Measurements from ENCODE around the gene RIPPLY1.

Gene RIPPLY1

GRCh38 chrX:106903291-106903824 lies at the start of gene RIPPLY1:
Gene RIPPLY1, minus strand, starts transcription at chrX:106903341. Its CDS starts 54 bp downstream, at chrX:106903287.
- no peak for DNase-seq (ENCODE audit: low spot score)

GRCh38 chrX:106952538-106952937 lies 49.4 kb upstream of the RIPPLY1 start:
- no peak for DNase-seq (ENCODE audit: low spot score)

- DNase-seq (ENCODE audit: low spot score), result no peak
Observed at GRCh38 chrX:106952089-106952488, 48.9 kb upstream of the RIPPLY1 start.

- no peak for DNase-seq (ENCODE audit: low spot score)
Observed at GRCh38 chrX:106951230-106951629, 48.1 kb upstream of the RIPPLY1 start.

GRCh38 chrX:106950381-106950780 lies 47.2 kb upstream of the RIPPLY1 start:
- peak; percentile 24 for DNase-seq (ENCODE audit: low spot score)

GRCh38 chrX:106949366-106949765 lies 46.2 kb upstream of the RIPPLY1 start:
- no peak for DNase-seq (ENCODE audit: low spot score)

- DNase-seq (ENCODE audit: low spot score), result no peak
Observed at GRCh38 chrX:106948641-106949040, 45.5 kb upstream of the RIPPLY1 start.

GRCh38 chrX:106946464-106946863 lies 43.3 kb upstream of the RIPPLY1 start:
- DNase-seq (ENCODE audit: low spot score), result no peak

- no peak for DNase-seq (ENCODE audit: low spot score)
Observed at GRCh38 chrX:106940068-106940467, 36.9 kb upstream of the RIPPLY1 start.

- no peak for DNase-seq (ENCODE audit: low spot score)
Observed at GRCh38 chrX:106939566-106939965, 36.4 kb upstream of the RIPPLY1 start.

- DNase-seq (ENCODE audit: low spot score), result no peak
Observed at GRCh38 chrX:106936246-106936645, 33.1 kb upstream of the RIPPLY1 start.

GRCh38 chrX:106935175-106935574 lies 32.0 kb upstream of the RIPPLY1 start:
- no peak for DNase-seq (ENCODE audit: low spot score)

- no peak for DNase-seq (ENCODE audit: low spot score)
Observed at GRCh38 chrX:106933538-106933961, 30.4 kb upstream of the RIPPLY1 start.

- no peak for DNase-seq (ENCODE audit: low spot score)
Observed at GRCh38 chrX:106932960-106933537, 29.9 kb upstream of the RIPPLY1 start.

GRCh38 chrX:106932492-106932923 lies 29.4 kb upstream of the RIPPLY1 start:
- DNase-seq (ENCODE audit: low spot score), result no peak

GRCh38 chrX:106931831-106932491 lies 28.8 kb upstream of the RIPPLY1 start:
- DNase-seq (ENCODE audit: low spot score), result no peak

- DNase-seq (ENCODE audit: low spot score), result no peak
Observed at GRCh38 chrX:106928227-106928626, 25.1 kb upstream of the RIPPLY1 start.

GRCh38 chrX:106927700-106928099 lies 24.6 kb upstream of the RIPPLY1 start:
- no peak for DNase-seq (ENCODE audit: low spot score)

GRCh38 chrX:106927023-106927422 lies 23.9 kb upstream of the RIPPLY1 start:
- DNase-seq (ENCODE audit: low spot score), result no peak

- no peak for DNase-seq (ENCODE audit: low spot score)
Observed at GRCh38 chrX:106921637-106922036, 18.5 kb upstream of the RIPPLY1 start.

GRCh38 chrX:106919932-106920452 lies 16.9 kb upstream of the RIPPLY1 start, which contains the start of gene CLDN2:
Gene CLDN2, plus strand, starts transcription at chrX:106920402. Its CDS starts 7,827 bp downstream, at chrX:106928229.
- DNase-seq (ENCODE audit: low spot score), result no peak

GRCh38 chrX:106917830-106918500 lies 14.8 kb upstream of the RIPPLY1 start:
- DNase-seq (ENCODE audit: low spot score), result no peak

GRCh38 chrX:106912864-106913263 lies 9.7 kb upstream of the RIPPLY1 start:
- DNase-seq (ENCODE audit: low spot score), result no peak
